Bladder microvascular endothelial cell (primary cell): ENCODE measurements around the gene OPRM1. TPM values are rescaled to one million over a fixed set of nuclear protein-coding genes. Genes with fewer than 3 reads are reported as not detected.

Experiments
- total RNA-seq: library from RNA; depleted of rRNA; stranded (reverse); fragments of >200 nt; gene quantifications from 2 replicates; pipeline ENCODE4 v1.2.3, GENCODE V29; 2014

OPRM1 gene
- total RNA-seq = not detected in 2 replicates

GRCh38 chr6:154039231-154039842, at the start of gene OPRM1:
Gene OPRM1 (plus strand): TSS chr6:154039240. CDS start chr6:154039545, 305 bp downstream.

